Measurements from ENCODE around the gene ZBED6.

GRCh38 chr1:203807196-203807595, 11.8 kb downstream of the ZBED6 start:
- TF ChIP-seq CTCF (IDR thresholded peaks at IDR 0.05) (no peak), CBFB (CRISPR knock-in tag; IDR thresholded peaks at IDR 0.05; ENCODE audit: low read depth) (no peak), E2F4 (CRISPR knock-in tag; IDR thresholded peaks at IDR 0.05; ENCODE audit: borderline replicate concordance, low read depth) (no peak)
- TF ChIP-seq, protein P1, sequence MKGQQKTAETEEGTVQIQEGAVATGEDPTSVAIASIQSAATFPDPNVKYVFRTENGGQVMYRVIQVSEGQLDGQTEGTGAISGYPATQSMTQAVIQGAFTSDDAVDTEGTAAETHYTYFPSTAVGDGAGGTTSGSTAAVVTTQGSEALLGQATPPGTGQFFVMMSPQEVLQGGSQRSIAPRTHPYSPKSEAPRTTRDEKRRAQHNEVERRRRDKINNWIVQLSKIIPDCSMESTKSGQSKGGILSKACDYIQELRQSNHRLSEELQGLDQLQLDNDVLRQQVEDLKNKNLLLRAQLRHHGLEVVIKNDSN (CRISPR knock-in tag; IDR thresholded peaks at IDR 0.05): no peak

All from WTC11 (cell line).